RWPE1 (cell line): ENCODE measurements around the gene KATNB1.

Experiments used
- CTCF ChIA-PET: fragments of 350-600 bp; sonication (Branson Sonifier 250); formaldehyde crosslinking; extraction: SDS; loops from one replicate; lab custom pipeline; 2021; lab: Yijun Ruan, JAX
- POLR2A ChIA-PET: fragments of 400-600 bp; formaldehyde crosslinking; extraction: SDS; loops from one replicate; lab custom pipeline; 2020; ENCODE audit warnings: antibody characterized with exemption; ENCODE audit not compliant: low non-redundant PET; lab: Yijun Ruan, JAX
- DNase-seq: peaks from one replicate; pipeline ENCODE4 v3.0.0; 2012; ENCODE audit warnings: low spot score
- H3K27ac ChIP-seq: fragments of 450-650 bp; 2 replicates; pipeline ENCODE4 v1.5.1; 2017
- TF ChIP-seq, protein P1 (sequence below): fragments of 450-650 bp; conservative IDR thresholded peaks from 2 replicates; pipeline ENCODE4 v1.5.1; 2017; ENCODE audit warnings: low read depth, mild to moderate bottlenecking

The KATNB1 gene

DNA sequence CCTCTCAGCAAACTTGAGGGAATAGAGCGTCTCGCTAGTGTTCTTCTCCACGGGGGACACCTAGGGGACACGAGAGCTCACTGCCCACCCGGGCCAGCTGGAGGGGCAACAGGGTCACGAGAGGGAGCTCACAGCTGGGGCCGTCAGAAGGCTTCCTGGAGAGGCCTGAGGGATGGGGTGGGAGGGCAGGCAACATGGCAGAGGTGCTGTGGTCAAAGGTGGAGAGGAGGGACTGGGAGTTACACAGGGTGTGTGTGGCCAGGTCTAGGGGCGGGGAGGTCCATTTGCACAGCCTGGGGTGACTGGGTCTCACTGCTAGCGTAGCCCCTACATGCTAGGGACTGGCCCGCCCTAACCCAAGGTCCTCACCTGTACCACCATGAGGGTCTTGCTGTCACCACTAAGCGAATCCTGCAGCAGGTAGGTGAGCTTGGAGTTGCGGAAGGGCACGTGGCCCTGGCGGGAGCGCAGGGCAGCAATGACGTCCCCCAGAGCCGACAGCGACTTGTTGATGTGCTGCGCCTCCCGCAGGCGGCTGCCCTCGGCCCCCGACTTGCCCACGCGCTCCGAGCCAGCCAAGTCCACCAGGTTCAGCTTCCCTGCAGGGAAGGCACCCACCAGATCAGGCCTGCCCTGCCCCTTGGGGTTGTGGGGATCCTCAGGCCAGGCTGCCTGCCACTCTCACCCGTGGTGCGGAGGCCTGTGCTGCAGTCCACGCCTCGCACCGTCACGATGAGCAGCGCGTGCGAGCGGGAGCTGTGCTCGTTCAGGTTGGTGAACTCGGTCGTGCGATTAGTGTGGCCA is 25.0 kb downstream of the KATNB1 start:
- no peak for DNase-seq
- peak overlapping the region; percentile 90 for H3K27ac ChIP-seq
- CTCF ChIA-PET = interaction anchor here (0.7 to 5.2 kb wide), 3 partner anchors 49 to 139 kb away, joined by 3 to 35 read pairs (median 7); no protein-coding TSS in a partner anchor
- POLR2A ChIA-PET = no interaction called here
- TF ChIP-seq, protein P1, sequence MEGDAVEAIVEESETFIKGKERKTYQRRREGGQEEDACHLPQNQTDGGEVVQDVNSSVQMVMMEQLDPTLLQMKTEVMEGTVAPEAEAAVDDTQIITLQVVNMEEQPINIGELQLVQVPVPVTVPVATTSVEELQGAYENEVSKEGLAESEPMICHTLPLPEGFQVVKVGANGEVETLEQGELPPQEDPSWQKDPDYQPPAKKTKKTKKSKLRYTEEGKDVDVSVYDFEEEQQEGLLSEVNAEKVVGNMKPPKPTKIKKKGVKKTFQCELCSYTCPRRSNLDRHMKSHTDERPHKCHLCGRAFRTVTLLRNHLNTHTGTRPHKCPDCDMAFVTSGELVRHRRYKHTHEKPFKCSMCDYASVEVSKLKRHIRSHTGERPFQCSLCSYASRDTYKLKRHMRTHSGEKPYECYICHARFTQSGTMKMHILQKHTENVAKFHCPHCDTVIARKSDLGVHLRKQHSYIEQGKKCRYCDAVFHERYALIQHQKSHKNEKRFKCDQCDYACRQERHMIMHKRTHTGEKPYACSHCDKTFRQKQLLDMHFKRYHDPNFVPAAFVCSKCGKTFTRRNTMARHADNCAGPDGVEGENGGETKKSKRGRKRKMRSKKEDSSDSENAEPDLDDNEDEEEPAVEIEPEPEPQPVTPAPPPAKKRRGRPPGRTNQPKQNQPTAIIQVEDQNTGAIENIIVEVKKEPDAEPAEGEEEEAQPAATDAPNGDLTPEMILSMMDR = no peak

DNA sequence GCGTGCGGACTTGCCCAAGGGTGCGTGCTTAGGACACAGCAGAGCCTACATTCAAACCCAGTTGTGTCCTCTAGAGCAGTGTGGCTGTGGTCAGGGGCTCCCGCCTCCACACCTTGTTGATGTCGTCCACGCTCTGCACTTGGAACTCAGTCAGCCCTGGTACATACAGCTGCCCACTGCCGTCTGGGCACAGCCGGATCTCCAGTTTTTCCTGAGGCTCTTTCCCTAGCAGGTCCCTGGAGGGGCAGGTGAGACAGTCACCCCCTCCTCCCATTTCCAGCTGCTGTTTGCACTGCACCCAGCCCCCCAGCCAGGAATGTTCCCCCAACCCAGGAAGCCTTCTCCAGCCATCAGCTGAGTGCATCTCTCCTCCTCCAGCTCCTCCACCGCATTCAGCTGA is 25.7 kb downstream of the KATNB1 start:
- POLR2A ChIA-PET = no interaction called here
- H3K27ac ChIP-seq = peak overlapping the region; percentile 90
- CTCF ChIA-PET = interaction anchor here (0.5 to 0.6 kb wide), 2 partner anchors 17 to 184 kb away, joined by 3 to 4 read pairs; no protein-coding TSS in a partner anchor
- TF ChIP-seq, protein P1 = no peak
- DNase-seq = no peak

DNA sequence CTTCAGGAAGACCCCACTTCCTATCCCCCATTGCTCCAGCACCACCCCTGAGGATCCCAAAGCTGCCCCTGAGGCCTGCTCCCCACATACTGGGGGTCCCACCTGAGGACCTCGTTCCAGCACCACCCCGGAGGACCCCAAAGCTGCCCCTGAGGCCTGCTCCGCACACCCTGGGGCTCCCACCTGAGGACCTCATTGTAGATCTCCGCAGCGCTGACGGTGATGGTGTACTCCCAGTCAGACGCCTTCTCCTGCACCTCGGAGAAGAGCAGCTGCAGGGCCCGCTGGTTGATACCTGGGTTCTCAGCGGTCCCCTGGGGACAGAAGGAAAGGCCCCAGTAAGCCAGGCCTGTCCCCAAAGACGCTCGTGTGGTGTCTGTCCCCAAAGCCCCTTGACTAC is 26.4 kb downstream of the KATNB1 start:
- TF ChIP-seq, protein P1 = no peak
- DNase-seq = no peak
- peak overlapping the region; percentile 90 for H3K27ac ChIP-seq
- CTCF ChIA-PET = interaction anchor here (0.5 to 0.6 kb wide), 2 partner anchors 17 to 184 kb away, joined by 3 to 4 read pairs; no protein-coding TSS in a partner anchor
- POLR2A ChIA-PET = no interaction called here

DNA sequence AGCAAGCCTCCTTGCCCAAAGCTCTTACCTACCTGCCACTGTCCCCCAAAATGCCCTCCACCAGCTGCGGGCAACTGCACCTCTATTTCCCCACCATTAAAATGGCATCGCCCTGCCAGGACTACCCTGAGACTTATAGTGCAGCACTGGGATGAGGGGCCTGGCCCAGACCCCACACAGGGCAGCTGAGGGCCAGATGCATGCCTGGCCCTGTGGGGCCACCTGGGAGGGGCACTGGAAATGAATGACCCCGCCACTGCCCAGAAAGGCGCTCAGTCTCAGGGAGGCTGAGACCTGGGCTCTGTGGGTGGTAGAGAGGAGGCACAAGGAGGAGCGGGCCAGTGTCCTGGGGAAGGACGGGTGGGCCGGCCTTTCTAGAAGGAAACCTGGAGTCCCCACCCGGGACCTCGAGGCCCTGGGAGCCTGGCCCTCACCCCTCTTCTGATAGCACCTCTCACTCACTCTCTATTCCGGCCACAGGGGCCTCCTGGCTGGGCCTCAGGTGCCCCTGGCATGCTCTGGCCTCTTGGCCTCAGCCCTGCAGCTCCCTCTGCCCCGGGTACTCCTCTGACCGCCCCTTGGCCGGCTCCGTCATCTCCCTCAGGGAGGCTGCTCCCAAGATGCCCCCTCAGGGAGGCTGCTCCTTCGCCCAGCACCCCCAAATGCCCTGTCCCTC is 26.9 kb downstream of the KATNB1 start:
- no peak for DNase-seq
- peak overlapping the region; percentile 90 for H3K27ac ChIP-seq
- TF ChIP-seq, protein P1 = no peak
- ChIA-PET POLR2A (no interaction called here), CTCF (no interaction called here)

DNA sequence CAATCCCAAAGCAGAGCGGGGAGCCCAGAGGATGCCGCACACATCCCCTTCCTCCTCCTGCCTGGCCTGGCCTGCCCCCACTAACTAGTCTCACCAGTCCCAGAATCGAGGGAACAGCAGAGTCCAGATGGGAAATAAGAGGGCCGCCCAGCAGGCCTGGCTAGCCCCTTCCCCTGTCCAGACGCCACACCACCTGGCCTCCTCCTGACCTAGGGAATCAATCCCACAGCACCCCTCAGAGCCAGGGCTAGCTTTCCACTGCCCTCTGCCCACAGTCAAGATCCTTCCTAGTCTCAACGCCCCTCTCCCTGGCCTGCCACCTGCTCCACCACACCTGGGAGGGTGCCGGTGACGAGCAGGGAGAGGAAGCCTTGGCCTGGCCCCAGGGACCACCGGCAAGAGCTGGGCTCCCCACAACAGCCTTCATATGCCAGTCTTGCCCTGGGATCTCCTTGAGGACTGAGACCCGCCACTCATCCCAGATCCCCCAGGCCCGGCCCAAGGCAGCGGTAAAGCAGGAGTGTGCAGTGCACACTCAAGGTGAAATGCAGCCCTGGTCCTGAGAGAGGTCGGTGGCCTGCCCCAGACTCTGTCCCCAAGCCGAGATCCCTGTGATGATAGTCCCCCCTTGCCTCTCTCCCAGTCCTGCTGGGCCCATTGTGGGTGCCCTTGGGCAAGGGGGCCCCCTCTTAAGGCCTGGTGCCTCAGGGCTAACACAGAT is 27.9 kb downstream of the KATNB1 start:
- DNase-seq = no peak
- ChIA-PET POLR2A (interaction anchor here (0.5 kb wide), 1 partner anchor 28 kb away, joined by 4 read pairs; no protein-coding TSS in a partner anchor), CTCF (no interaction called here)
- TF ChIP-seq, protein P1 = no peak
- peak overlapping the region; percentile 90 for H3K27ac ChIP-seq

DNA sequence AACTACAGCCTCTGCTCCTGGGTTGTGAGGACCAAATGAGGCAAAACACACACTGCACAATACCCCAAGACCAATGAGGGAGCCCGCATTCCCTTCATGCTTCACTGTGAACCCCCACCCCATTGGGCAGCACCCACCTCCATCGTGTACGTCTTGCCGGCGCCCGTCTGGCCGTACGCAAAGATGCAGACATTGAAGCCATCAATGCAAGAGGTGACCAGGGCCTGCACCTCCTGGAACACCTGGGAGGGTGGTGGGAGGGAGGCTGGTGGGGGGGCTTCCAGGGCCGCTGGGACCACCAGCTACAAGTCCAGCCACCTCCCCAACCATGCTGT is 28.4 kb downstream of the KATNB1 start:
- CTCF ChIA-PET = no interaction called here
- peak overlapping the region; percentile 90 for H3K27ac ChIP-seq
- TF ChIP-seq, protein P1 = no peak
- DNase-seq = no peak
- POLR2A ChIA-PET = interaction anchor here (0.5 kb wide), 1 partner anchor 29 kb away, joined by 4 read pairs; no protein-coding TSS in a partner anchor
